Panc1 (cell line): ENCODE data around the gene MAP3K13.

Experiments used
- CTCF ChIP-seq: fragments of 450-650 bp; IDR thresholded peaks from 2 replicates; pipeline ENCODE4 v1.5.1; 2017; ENCODE audit warnings: mild to moderate bottlenecking
- POLR2AphosphoS5 ChIP-seq: IDR thresholded peaks from 2 replicates; pipeline ENCODE4 v1.6.1; 2012; ENCODE audit warnings: mild to moderate bottlenecking, low read depth, low read length, moderate library complexity
- REST ChIP-seq, 2 experiments: IDR thresholded peaks; 2 replicates each; pipeline ENCODE4 v1.6.1; 2011 to 2012; ENCODE audit warnings: low read depth in 2 of 2, control low read depth in 1 of 2, low read length in 1 of 2, mild to moderate bottlenecking in 1 of 2, moderate library complexity in 1 of 2; ENCODE audit not compliant: insufficient read depth in 1 of 2
- SIN3A ChIP-seq: IDR thresholded peaks from 2 replicates; pipeline ENCODE4 v1.6.1; 2012; ENCODE audit warnings: low read depth, mild to moderate bottlenecking, low read length, moderate library complexity, borderline replicate concordance; ENCODE audit not compliant: insufficient read depth
- TCF7L2 ChIP-seq: IDR thresholded peaks from 2 replicates; pipeline ENCODE4 v1.6.1; 2011; ENCODE audit warnings: mild to moderate bottlenecking, low read depth, low read length, inconsistent platforms

GRCh38 chr3:185382154-185382553 lies 19.2 kb downstream of the MAP3K13 start:
- no peak for TF ChIP-seq POLR2AphosphoS5
- TF ChIP-seq TCF7L2, result no peak
- TF ChIP-seq SIN3A, result no peak
- TF ChIP-seq CTCF, result no peak
- no peak for TF ChIP-seq REST (IDR thresholded peaks at IDR 0.05; ENCODE audit: insufficient read depth in 1 of 2, low read depth in 2 of 2, low read length in 1 of 2)
